HG02610 (cell line): ENCODE results near the gene MBD3L2.
"Not testable (repeated sequence)": the region's sequence is repeated elsewhere in the genome, so short reads cannot be mapped to it uniquely, and the experiment has no call there.

ENCODE experiments used
- ATAC-seq: cut with Tn5 transposase; IDR thresholded peaks from one replicate; pipeline ENCODE4 v1.9.1; 2021; ENCODE audit warnings: mild to moderate bottlenecking, moderate library complexity; ENCODE audit not compliant: unreplicated experiment

The MBD3L2 gene

DNA sequence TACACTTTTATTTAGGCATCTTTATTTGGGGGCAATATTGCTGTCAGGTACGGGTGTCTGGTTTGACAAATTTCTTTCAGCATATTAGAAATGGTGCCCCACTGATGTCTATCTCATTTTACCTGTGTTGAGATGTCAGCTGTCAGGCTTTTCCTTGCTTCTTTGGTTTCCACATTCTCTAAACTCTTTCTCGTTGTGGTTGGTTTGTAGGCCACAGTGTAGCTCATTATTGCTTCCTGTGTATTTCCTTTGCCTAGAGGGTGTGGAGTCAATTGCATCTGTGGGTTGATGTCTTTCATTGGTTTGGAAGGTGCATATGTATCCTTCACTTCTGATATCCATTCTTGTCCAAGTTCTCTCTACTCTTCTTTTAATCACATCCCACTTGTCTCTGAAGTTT, 10.9 kb downstream of the MBD3L2 start:
- not testable (repeated sequence) for ATAC-seq

- no peak for ATAC-seq
Observed at GRCh38 chr19:7063339-7063738, 14.2 kb downstream of the MBD3L2 start.

DNA sequence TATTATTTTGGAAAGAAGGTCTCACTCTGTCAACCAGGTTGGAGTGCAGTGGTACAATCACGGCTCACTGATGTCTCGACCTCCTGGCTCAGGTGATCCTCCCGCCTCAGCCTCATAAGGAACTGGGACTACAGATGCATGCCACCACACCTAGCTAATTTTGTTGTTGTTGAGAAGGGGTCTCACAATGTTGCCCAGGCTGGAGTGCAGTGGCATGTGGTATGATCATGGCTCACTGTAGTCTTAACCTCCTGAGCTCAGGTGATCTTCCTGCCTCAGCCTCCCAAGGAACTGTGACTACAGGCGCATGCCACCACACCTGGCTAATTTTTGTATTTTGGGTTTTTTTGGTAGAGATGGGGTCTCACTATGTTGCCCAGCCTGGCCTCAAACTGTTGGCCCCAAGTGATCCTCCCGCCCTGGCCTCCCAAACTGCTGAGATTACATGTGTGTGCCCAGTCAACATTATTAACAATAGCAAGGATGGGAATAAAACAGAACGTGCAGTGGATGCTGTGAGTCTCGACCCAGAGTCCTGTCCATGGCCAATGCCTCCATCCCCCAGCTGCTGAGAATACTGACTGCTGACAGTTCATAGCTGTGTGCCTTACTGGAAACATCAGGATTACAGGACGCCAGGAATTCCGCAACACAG, 14.8 kb downstream of the MBD3L2 start:
- no peak for ATAC-seq

GRCh38 chr19:7067122-7067521, 18.0 kb downstream of the MBD3L2 start:
- ATAC-seq: not testable (repeated sequence)

GRCh38 chr19:7067716-7068115, 18.6 kb downstream of the MBD3L2 start:
- ATAC-seq: no peak

DNA sequence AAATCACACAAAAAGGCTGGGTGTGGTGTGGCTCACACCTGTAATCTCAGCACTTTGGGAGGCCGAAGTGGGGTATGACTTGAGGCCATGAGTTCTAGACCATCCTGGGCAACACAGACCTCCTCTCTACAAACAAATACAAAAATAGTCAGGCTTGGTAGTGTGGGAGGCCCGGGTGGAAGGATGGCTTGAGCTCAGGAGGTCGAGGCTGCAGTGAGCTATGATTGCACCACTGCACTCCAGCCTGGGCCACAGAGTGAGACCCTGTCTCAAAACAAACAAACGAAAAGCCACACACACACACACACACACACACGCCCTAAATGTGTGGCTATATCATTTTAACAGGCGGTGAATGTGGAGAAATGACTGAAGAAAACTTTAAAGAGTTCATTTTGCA, 19.5 kb downstream of the MBD3L2 start:
- ATAC-seq: no peak

DNA sequence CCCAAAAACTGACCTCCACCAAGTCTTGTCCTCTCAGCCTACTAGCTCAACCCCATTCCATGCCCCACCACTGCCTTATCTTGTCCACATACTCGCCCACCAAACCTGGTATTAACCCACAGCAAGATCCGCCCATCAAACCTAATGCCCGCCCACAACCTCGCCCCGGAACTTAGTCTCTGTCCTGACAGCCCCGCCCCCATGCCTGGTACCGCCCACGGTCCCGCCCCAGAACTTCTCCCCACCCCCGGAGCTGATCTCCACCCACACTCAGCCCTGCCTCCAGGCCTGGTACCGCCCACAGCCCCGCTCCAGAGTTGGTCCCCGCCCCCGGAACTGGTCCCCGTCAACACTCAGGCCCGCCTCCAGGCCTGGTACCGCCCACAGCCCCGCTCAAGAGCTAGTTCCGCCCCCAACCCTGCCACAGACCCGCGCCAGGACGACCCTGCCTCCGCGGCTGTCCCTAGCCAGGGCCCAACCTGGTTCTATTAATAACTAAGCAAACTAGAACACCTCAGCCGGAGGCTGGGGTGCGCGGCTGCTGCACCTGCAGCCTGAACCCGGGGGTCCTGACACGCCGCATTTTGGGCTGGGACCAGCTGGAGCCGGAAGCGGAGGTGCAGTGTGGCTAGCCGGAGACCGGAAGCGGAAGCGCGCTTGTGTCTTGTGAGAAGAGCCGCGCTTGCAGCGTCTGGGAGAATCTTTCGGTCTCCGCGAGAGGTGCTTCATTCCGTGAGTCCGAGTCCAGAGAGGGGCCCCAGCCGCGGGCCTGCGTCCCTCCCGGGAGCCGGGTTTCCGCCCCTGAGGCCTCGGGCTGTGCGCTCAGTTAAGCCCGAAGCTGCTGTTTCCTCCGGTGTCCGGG, 20.2 kb downstream of the MBD3L2 start, which contains the start of gene ZNF557:
Gene ZNF557, plus strand, starts transcription at position 662 of the 862 bp plus-strand sequence. CDS start 5,372 bp downstream, outside the sequence.
- peak; percentile 92 for ATAC-seq

DNA sequence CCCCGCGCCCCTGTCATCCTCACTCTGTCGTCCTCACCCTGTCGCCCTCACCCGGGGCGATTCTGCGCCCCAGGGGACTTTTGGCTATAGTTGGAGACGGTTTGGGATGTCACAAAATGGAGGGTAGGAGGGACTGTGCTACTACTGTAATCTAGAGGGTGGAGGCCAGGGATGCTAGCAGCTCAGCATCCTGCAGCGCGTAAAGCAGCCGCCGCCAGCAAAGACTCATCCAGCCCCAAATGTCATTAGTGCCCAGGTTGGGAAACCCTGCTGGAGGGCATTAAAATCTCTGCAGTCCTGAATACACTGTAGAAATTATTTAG, 20.7 kb downstream of the MBD3L2 start:
- peak; percentile 20 for ATAC-seq

DNA sequence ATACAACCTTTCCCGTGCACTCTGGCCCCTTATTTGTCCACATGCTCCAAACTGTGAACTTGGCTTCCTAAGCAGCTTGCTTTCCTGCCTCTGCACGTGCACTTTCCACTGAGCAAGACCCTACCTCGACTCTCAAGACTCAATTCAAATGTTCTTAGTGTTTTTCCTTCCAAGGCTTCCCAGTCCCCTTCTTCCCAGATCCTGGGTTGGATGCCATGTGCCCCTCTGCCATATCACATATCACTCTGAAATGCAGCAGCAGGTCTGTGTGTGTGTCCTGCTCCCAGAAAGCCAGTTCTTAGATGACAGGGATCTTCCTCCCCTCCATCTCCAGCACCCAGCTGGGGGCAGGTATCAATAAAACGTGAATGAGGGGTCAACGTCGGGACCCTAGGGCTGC, 23.4 kb downstream of the MBD3L2 start:
- ATAC-seq: no peak

- ATAC-seq: no peak
Observed at GRCh38 chr19:7074705-7075282, 25.7 kb downstream of the MBD3L2 start.

- ATAC-seq: no peak
Observed at GRCh38 chr19:7076151-7076550, 27.0 kb downstream of the MBD3L2 start.

- ATAC-seq: no peak
Observed at GRCh38 chr19:7078008-7078407, 28.9 kb downstream of the MBD3L2 start.

- no peak for ATAC-seq
Observed at GRCh38 chr19:7083076-7083956, 34.2 kb downstream of the MBD3L2 start.

DNA sequence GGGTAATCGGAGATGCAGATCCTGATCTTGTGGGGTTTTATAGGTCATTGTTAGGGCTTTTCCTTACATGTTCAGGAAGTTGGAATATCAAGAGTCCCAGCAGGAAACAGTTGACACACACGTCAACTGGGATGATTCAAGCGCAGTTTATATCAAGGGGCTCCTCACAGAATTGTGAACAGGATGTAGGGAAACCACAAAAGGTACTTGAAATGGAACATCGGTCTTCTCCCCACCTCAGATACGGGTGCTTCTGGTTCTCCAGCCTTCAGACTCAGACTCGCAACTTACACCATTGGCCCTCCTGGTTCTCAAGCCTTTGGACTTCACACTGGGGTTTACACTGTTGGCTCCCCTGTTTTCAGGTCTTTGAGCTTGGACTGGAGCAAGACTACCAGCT, 39.9 kb downstream of the MBD3L2 start:
- ATAC-seq: no peak

GRCh38 chr19:7098096-7098495, 49.0 kb downstream of the MBD3L2 start:
- ATAC-seq: no peak

DNA sequence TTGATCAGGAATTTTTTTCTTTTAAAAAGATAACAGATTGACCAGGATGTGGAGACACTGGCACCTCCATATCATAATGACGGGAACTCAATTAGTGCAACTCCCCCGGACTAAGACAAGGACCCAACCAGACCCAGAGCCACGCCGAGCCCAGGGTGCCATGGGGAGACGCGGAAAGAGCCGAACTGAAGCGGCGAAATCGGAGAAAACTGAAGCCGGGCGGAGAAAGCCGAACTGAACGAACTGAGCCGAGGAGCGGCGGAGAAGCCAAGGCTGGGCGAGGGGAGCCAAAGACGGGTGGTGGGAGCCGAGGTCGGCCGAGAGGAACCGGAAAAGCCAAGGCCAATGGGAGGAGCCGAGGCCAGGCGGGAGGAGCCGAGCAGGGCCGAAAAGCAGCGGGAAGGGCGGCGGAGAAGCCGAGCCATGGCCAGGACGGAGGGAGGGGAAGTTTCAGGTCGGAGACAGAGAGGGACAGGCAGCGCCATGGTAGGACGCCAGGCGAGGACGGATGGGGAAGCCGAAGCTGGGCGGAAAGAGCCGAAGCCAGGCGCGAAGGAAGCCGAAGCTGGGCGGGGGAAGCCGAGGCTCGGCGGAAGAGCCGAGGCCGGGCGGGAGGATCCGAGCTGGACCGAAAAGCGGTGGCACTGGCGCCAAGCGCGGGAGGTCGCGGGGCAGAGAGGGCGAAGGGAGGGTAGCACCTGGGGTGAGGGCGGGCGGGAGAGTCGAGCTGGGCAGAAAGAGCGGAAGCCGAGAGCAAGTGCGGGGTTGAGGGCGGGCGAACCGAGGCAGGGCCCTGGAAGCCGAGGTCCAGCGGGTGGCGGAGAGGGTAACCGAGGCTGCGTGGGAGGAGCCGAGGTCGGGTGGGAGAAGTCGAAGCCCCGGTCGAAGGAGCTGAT, 49.8 kb downstream of the MBD3L2 start:
- peak; percentile 80 for ATAC-seq

DNA sequence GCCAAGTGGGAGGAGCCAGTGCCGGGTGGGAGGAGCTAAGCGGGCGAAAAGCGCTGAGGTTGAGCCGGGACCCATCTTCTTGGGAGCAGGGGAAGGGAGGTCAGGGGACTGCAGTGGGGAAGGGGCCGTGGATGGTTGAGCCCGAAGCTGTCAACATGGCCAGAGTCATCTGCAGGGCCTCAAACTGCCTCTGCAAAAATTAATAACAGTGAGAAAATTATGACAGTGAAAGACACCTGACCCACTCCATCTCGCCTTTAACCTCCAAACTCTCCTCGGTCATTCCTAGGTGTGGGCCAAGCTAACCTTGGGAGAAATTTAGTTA, 50.4 kb downstream of the MBD3L2 start:
- ATAC-seq: no peak
